Activated CD4-positive, alpha-beta T cell treated with anti-CD3 and anti-CD28 coated beads for 24 hours (primary cell): ENCODE data around the gene CSNK1A1L.
"Not testable (repeated sequence)": the region's sequence is repeated elsewhere in the genome, so short reads cannot be mapped to it uniquely, and the experiment has no call there.

ENCODE experiments used
- DNase-seq, 2 donors: peaks; one replicate each; pipeline ENCODE4 v3.0.0-alpha.2; 2020; ENCODE audit warnings: low read depth in 2 of 2

CSNK1A1L gene

DNA sequence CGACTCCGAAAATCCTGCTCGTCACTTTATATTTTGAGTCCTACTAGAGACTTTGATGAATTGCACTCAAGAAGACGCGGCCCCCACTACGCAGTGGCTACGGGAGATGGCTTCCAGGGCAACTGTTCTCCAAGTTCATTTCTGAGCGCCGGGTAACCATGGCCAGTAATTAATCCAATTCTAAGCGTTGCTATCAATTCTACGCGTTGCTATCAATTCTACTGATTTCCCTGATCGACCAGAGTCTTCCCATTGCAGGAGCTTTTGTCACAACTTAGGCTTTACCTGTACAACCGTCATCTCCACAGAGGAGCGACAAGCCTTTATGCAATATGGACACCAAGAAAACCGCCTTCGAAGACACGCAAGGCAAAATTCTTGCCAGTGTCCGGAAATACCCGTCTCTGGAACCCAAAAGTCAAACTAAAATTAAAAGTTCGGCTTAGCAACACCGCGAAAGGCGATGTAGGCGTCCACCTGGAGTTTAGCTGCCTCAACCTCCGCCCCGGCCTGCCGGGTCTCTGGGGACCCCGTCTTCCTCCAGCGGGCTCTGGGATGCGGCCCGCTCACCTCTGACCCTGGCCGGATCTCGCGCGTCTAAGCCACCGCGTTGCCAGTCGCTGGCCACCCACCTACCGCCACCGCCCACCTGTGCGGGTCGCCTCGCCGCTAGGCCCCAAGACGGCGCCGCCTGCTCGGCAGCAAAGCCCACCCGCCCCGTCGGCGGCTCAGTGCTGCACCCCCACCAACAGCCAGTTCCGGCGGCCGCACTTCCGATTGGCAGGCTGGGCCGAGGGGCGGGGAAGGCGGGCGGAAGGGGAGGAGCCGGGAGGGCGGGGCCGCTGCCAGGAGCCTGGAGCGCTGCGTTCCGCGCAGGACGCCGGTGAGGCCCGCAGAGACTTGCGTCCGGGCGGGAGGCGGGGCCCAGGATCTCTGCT lies 46.3 kb downstream of the CSNK1A1L start, which contains the start of gene SUPT20H:
Gene SUPT20H, minus strand, starts transcription at position 779 of the 938 bp plus-strand sequence. CDS start 8,198 bp downstream, outside the sequence.
- DNase-seq, result peak; percentile 89 to 93

DNA sequence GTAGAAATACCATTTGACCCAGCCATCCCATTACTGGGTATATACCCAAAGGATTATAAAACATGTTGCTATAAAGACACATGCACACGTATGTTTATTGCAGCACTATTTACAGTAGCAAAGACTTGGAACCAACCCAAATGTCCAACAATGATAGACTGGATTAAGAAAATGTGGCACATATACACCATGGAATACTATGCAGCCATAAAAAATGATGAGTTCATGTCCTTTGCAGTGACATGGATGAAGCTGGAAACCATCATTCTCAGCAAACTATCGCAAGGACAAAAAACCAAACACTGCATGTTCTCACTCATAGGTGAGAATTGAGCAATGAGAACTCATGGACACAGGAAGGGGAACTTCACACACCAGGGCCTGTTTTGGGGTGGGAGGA lies 49.2 kb downstream of the CSNK1A1L start:
- not testable (repeated sequence) for DNase-seq
